Midbrain (tissue), 1 donor: ENCODE results near the gene SAMD14.

ENCODE experiments used
- DNase-seq: peaks from one replicate; lab custom pipeline; 2025; lab: John Stamatoyannopoulos, UW

SAMD14 gene

GRCh38 chr17:50133769-50134099, 3.8 kb upstream of the SAMD14 start:
- no peak for DNase-seq

DNA sequence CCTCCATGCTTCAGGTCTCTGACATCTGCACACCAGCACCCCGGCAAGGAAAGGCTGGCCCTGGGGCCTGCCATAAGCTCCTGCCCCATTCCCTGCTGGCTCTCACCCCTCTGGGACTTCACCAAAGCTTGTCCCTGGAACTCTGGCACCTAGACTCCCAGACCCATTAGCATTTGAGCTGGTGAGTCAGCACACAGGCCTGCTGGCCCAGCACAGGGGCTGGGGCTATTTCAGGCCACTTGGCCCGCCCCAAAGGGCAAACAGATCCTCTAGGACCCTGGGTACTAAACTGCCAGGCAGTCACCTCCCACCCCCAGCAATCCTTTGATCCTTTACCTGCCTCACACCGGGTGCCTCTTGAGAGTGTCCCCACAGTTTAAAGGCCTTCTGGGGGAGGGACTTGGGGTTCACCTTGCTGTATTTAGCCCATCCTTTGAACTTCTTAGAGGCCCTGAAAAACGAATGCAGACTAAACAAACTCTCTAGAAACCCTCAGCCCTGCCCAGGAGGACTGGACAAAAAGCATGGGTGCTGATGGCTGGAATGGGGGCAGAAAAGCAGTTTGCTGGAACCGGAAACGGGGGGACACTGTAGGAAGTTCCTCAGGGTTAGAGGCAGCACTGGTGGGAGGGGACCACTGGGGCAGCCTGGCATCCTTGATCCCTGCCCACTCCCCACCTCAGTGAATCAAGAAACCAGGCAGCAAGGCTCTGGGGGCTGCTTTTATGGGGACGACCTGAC, 3.2 kb upstream of the SAMD14 start:
- peak; percentile 16 for DNase-seq

- DNase-seq: no peak
Measured at GRCh38 chr17:50132104-50132794, 2.3 kb upstream of the SAMD14 start.

DNA sequence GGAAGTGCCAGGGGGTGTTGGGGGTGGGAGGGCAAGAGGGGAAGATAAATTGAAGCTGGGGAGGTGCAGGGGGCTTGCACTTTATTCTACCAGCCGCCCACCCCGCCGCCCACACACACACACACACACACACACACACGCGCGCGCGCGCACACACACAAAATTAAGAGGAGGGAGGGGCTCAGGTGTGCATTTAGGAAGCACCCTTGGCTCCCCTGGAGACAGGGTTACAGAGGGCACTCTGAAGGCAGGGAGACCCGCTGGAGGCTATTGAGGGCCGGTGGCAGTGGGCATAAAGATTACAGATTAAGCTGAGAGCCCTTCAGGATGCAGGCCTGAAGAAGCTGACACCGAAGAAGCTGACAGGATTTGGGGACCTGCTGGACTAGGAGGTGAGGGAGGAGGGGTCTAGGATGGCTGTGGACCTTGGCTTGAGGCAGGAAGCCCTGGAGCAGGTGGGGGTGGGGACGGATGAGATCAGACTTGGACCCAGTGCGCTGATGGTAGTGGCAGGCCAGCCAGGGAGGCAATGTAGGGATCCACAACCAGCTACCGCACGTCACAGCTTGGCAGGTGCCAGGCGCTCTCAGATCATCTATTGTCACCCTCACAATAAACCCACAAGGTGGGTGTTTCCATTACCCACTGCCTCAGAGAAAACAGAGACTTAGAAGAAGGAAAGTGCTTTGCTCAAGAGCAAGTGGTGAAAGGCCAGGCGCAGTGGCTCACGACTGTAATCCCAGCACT, 772 bp upstream of the SAMD14 start:
- no peak for DNase-seq

DNA sequence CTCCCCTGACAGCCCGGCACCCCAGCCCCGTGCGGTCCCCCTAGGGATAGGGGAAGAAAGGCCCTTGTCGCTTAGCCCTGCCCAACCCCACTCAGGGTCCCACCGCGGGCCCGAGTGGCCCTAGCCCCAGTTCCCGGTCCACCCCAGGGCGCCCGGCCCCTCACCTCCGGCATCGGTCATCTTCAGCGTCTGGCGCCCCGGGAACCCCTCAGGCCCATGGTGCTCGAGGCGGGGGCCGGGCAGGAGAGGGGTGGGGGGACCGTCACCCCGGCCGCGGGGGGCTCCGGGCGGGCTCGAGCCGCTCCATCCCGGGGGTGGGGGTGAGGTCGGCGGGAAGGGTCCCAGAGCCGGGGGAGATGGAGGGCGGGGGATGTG, 620 bp downstream of the SAMD14 start:
- DNase-seq: no peak

DNA sequence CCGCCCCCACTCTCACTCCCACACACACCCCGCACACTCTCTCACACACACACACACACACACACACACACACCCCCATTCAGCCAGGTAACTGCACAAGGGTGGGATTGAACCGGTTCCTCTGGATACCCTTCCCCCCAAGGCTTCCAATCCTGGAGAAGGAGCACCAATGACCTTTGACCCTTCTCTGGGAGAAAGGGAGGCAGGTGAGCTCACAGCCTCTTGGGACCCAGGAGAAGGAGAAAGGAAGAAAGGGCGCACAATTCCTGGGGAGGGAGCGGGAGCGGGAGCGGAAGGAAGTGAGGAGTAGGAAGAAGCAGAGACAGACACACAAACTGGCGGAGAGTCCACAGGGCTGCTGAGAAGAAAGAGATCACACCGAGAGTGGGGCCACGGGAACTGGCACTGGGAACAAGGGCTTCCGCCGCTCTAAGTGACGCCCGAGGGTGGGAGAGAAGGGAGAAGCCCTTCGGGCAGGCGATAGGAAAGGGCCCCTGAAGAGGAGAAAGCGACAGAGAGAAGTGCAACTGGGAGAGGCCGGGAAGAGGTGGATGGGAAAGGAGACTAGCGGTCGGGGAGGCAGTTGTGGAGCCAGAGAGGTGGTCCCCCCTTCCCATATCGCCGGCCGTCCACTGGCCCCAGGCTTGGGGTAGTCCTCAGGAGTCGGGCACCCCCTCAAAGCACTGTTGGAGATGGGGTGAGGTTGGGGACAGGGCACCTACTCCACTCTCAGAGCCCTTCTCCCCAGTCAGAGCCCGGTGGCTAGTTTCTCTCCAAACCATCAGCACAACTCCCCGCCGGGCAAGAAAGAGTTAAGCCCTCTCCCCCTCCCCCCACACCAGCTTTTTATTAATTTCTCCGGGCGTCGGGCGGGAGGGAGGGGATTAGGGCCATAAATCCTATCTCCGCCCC, 1.3 kb downstream of the SAMD14 start:
- DNase-seq: no peak

DNA sequence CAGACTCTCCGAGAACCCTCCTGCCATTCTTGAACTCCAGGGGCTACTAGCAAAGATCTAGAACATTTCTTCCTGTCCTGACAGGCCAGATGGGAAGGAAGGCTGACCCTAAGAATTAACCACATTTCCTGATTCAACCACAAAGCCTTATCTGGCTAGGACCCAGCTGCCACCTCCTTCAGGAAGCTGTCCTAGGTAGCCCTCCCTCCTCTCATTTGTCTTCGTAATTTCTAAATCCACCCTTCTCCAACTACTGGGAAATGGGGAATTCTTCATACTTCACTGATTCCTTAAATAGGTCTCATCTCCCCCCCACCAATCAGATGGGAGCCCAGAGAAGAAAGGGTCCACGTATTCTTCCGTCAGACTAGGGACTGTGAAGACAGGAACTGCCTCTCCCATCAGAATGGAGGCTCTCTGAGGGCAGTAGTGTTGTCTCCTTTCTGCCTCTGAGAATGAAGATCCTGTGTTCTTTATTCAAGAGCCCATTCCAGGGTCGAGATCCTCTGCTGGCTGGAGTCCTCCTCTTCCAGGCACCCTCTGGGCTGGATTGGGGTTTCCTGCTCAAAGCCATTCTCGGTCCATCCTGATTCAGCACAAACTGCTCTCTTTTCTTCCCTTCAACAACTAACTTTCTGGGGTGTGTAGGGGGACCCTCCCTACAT, 2.1 kb downstream of the SAMD14 start:
- no peak for DNase-seq

DNA sequence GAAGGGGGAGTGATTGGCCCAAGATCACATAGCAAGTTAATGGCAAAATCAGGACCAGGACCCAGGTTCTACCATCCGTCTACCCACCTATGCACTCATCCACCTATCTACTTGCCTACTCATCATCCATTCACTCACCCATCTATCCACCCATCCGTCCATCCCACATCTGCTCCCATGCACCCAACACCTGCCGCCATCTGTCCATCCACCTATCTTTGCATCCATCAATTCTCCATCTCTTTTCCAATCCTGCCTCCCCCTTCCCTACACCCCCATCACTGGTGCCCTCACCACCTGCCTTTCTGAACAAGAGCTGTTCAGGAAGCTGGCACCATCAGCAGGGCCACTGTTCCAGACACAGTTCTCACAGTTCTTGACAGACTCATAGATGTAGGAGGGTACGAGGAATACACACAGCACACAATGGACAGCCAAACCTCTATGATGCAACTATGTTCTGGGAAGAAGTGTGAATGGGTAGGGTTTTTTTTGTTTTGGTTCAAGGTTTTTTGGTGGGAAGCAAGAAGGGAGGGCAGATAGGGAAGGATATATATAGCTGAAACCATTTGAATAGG, 4.5 kb downstream of the SAMD14 start:
- DNase-seq: no peak

- no peak for DNase-seq
Measured at GRCh38 chr17:50123649-50124349, 6.2 kb downstream of the SAMD14 start.

DNA sequence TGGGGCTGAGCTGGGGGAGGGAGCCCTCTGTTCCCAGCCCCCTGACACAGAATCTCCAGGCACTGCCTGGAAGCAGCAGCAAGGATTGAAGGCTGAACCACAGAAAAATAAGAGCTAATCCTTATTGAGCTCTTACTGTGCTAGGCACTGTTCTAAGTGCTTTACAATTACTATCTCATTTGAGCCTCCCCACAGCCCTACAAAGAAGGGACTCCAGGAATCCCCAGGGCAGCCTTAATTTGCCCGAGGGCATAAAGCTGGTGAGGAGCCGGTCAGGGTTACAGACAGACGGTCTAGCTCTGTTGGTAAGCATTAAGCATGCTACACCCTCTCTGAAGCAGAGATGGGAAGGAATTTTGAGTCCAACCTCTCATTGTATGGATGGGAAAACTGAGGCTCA, 7.0 kb downstream of the SAMD14 start:
- DNase-seq: no peak

- DNase-seq: no peak
Measured at GRCh38 chr17:50120475-50121253, 9.3 kb downstream of the SAMD14 start.

- DNase-seq: no peak
Measured at GRCh38 chr17:50118828-50119218, 11.1 kb downstream of the SAMD14 start.

- DNase-seq: no peak
Measured at GRCh38 chr17:50118076-50118827, 11.7 kb downstream of the SAMD14 start.

DNA sequence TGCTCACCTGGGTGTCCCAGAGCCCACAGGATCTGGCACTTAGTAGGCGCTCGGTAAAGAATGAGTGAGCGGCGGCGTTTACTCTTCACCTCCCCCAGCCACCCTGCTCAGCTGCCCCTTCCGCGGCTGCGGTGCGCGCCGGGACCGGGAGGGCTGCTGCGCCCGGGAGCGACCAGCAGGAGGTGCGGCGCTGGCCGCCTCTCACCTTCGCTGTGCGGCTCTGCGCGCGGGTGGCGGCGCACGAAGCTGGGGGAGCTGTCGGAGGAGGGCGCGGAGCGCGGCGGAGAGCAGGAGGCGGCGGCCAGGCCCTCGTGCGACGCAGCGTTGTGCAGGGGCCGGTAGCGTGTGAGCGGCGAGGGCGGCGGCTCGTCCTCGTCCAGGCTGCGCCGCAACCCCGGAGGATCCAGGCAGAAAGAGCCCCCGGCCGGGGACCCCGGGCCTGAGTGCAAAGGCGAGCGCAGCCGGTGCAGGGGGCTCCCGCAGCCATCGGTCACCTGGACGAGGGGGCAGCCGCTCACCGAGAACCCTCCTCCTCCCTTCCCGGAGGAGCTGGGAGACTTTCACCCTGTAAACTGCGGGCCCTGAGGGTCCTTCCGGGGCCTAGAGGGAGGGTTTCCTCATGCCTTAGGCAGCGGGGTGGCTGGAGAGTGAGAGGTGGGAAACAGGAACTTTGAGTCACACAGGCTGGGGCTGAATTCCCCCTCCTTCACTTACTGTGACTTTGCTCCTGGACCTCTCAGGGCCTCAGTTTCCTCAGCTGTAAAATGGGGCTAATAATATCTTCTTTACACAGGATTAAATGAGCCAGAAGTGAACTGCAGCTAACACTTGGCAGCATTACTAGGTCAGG, 12.5 kb downstream of the SAMD14 start:
- DNase-seq: no peak

GRCh38 chr17:50115756-50116155, 14.2 kb downstream of the SAMD14 start:
- DNase-seq: no peak

DNA sequence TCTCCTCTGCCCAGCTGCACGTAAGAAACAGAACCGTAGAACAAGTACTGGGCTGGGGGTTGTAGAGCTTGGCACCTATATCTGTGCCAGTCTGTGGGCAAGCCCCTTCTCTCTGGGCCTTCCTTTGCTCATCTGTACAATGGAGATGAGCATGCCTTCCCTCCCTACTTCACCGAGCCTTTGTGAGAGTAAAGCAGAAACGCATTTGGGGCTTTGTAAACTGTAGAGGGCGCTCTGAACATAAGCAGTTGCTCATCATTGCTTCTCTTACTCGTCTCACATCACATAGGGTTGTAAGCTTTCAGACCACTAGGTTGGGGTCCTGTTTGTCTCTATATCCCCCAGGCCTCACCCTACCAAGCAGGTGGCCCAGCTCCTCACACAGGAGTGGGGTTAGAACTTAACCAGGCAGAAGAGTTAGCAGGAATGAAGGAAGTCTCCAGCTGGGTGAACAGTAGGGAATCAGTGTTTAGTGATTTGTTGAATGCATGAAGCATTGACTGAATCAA, 15.1 kb downstream of the SAMD14 start:
- DNase-seq: peak; percentile 64

DNA sequence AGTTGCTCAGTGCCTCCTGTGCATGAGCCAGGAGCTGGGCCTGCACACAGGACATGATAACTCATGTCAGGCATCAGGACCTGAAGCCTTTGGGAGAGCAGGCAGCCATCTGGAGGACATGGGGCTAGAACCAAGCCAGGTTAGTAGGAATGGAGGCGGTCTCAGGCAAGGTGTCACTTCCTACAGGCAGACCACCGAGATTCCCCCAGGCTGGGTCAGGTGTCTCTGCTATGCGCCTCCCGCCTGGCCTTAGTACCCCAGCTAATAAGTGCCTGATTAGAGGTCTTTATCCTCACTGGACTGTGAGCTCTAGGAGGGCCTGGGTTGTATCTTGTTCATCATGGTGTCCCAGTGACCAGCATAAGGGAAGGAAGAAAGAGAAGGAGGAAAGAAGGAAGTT, 15.6 kb downstream of the SAMD14 start:
- DNase-seq: no peak
